HepG2 (cell line): ENCODE data around the gene MMP7. TPM values are rescaled to one million over a fixed set of nuclear protein-coding genes. Genes with fewer than 3 reads are reported as not detected.

Experiments used
- ERF ChIP-seq: IDR thresholded peaks from 2 replicates; pipeline ENCODE4 v1.6.1; 2018; ENCODE audit warnings: missing biosample characterization, missing genetic modification reagents
- HDAC2 ChIP-seq: sonication (generic); formaldehyde crosslinking; IDR thresholded peaks from 2 replicates; pipeline ENCODE4 v1.4.0; 2020; ENCODE audit warnings: missing genetic modification reagents
- MED13 ChIP-seq: sonication (generic); formaldehyde crosslinking; IDR thresholded peaks from 2 replicates; pipeline ENCODE4 v1.5.0; 2020; ENCODE audit warnings: missing genetic modification reagents
- NFRKB ChIP-seq: fragments of 450-650 bp; IDR thresholded peaks from 2 replicates; pipeline ENCODE4 v1.6.1; 2017
- NKX3-1 ChIP-seq: sonication (generic); formaldehyde crosslinking; IDR thresholded peaks from 2 replicates; pipeline ENCODE4 v1.5.0; 2020; ENCODE audit warnings: missing genetic modification reagents
- TEAD3 ChIP-seq: optimal IDR thresholded peaks from 2 replicates; pipeline ENCODE3; 2016; ENCODE audit warnings: borderline replicate concordance
- YEATS2 ChIP-seq: sonication (generic); formaldehyde crosslinking; IDR thresholded peaks from 2 replicates; pipeline ENCODE4 v1.4.0; 2020; ENCODE audit warnings: missing genetic modification reagents, borderline replicate concordance
- ZNF20 ChIP-seq: sonication (generic); formaldehyde crosslinking; IDR thresholded peaks from 2 replicates; pipeline ENCODE4 v1.4.0; 2020; ENCODE audit warnings: mild to moderate bottlenecking, moderate library complexity, missing genetic modification reagents
- ZNF629 ChIP-seq: sonication (generic); formaldehyde crosslinking; conservative IDR thresholded peaks from 2 replicates; pipeline ENCODE4 v1.5.0; 2020; ENCODE audit warnings: missing genetic modification reagents
- ZNF775 ChIP-seq: sonication (generic); formaldehyde crosslinking; IDR thresholded peaks from 2 replicates; pipeline ENCODE4 v1.4.0; 2020; ENCODE audit warnings: missing genetic modification reagents, mild to moderate bottlenecking, moderate library complexity, borderline replicate concordance
- polyA plus RNA-seq, 8 experiments: library from polyadenylated mRNA; depleted of rRNA in 3 of 8; stranded (reverse) in 7 of 8; unstranded in 1 of 8; fragments of >200 nt; fragmentation: Illumina TruSeq in 4 of 8; extraction: Trizol in 4 of 8; gene quantifications; 2 replicates each; pipeline versions ENCODE4 v1.2.1 to v1.2.3, GENCODE V29; 2011 to 2016; ENCODE audit warnings: low read depth in 4 of 8, missing spikeins in 1 of 8, mixed read lengths in 1 of 8; ENCODE audit not compliant: insufficient read depth in 1 of 8
- total RNA-seq, 5 experiments: library from RNA; depleted of rRNA; stranded (reverse); fragments of >200 nt; fragmentation: Illumina TruSeq; extraction: Trizol; gene quantifications; 2 replicates each; pipeline ENCODE4 v1.2.3, GENCODE V29; 2016; ENCODE audit warnings: low read depth in 1 of 5
- TF ChIP-seq, protein P1 (sequence below), 2 experiments: fragments of 450-650 bp in 1 of 2; sonication (generic) in 1 of 2; formaldehyde crosslinking in 1 of 2; IDR thresholded peaks; 2 replicates each; pipeline versions ENCODE4 v1.6.1 to v1.8.0; 2016 to 2022; ENCODE audit warnings: antibody characterized with exemption in 1 of 2, mild to moderate bottlenecking in 1 of 2, missing genetic modification reagents in 1 of 2
- TF ChIP-seq, protein P2 (sequence below), 2 experiments: sonication (generic) in 1 of 2; formaldehyde crosslinking in 1 of 2; IDR thresholded peaks; 2 replicates each; pipeline versions ENCODE4 v1.4.0 to v1.6.1; 2016 to 2020; ENCODE audit warnings: borderline replicate concordance in 1 of 2, low read depth in 1 of 2, mild to moderate bottlenecking in 1 of 2, missing genetic modification reagents in 1 of 2

Gene MMP7
- total and polyA plus RNA-seq, 2 of the 13 experiments (the other 11 are each of a cell fraction or from before 2014, with no cell fraction given): 0.17 TPM; not detected in 1

DNA sequence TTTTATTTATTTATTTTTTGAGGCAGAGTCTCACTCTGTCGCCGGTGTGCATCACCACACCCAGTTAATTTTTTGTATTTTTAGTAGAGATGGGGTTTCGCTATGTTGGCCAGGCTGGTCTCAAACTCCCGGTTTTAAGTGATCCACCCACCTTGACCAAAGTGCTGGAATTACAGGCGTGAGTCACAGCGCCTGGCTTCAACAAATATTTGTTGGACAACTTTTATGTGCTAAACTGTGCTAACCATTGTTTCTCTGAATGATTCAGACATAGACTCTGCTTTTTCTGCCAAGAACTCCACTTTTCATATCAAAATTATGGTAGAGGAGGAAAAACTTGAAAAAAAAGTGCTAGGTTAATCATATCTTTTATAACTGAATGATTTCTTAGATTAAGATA is 36.3 kb downstream of the MMP7 start (continued):
- TF ChIP-seq, protein P1, sequence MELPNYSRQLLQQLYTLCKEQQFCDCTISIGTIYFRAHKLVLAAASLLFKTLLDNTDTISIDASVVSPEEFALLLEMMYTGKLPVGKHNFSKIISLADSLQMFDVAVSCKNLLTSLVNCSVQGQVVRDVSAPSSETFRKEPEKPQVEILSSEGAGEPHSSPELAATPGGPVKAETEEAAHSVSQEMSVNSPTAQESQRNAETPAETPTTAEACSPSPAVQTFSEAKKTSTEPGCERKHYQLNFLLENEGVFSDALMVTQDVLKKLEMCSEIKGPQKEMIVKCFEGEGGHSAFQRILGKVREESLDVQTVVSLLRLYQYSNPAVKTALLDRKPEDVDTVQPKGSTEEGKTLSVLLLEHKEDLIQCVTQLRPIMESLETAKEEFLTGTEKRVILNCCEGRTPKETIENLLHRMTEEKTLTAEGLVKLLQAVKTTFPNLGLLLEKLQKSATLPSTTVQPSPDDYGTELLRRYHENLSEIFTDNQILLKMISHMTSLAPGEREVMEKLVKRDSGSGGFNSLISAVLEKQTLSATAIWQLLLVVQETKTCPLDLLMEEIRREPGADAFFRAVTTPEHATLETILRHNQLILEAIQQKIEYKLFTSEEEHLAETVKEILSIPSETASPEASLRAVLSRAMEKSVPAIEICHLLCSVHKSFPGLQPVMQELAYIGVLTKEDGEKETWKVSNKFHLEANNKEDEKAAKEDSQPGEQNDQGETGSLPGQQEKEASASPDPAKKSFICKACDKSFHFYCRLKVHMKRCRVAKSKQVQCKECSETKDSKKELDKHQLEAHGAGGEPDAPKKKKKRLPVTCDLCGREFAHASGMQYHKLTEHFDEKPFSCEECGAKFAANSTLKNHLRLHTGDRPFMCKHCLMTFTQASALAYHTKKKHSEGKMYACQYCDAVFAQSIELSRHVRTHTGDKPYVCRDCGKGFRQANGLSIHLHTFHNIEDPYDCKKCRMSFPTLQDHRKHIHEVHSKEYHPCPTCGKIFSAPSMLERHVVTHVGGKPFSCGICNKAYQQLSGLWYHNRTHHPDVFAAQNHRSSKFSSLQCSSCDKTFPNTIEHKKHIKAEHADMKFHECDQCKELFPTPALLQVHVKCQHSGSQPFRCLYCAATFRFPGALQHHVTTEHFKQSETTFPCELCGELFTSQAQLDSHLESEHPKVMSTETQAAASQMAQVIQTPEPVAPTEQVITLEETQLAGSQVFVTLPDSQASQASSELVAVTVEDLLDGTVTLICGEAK (IDR thresholded peaks at IDR 0.05): no peak
- TF ChIP-seq, protein P1 (CRISPR knock-in tag; IDR thresholded peaks at IDR 0.05): no peak
- TF ChIP-seq HDAC2 (CRISPR knock-in tag) (peak; percentile 75), NKX3-1 (CRISPR knock-in tag) (no peak), NFRKB (no peak), YEATS2 (CRISPR knock-in tag) (no peak), ERF (no peak), ZNF775 (CRISPR knock-in tag) (no peak), ZNF629 (CRISPR knock-in tag) (no peak), TEAD3 (CRISPR knock-in tag) (peak; percentile 92), MED13 (CRISPR knock-in tag) (no peak), ZNF20 (CRISPR knock-in tag) (no peak)
- TF ChIP-seq, protein P2, sequence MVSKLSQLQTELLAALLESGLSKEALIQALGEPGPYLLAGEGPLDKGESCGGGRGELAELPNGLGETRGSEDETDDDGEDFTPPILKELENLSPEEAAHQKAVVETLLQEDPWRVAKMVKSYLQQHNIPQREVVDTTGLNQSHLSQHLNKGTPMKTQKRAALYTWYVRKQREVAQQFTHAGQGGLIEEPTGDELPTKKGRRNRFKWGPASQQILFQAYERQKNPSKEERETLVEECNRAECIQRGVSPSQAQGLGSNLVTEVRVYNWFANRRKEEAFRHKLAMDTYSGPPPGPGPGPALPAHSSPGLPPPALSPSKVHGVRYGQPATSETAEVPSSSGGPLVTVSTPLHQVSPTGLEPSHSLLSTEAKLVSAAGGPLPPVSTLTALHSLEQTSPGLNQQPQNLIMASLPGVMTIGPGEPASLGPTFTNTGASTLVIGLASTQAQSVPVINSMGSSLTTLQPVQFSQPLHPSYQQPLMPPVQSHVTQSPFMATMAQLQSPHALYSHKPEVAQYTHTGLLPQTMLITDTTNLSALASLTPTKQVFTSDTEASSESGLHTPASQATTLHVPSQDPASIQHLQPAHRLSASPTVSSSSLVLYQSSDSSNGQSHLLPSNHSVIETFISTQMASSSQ (IDR thresholded peaks at IDR 0.05; ENCODE audit: low read depth): peak; percentile 39; the same call in 1 of the 2 replicates
- TF ChIP-seq, protein P2 (CRISPR knock-in tag; IDR thresholded peaks at IDR 0.05; ENCODE audit: borderline replicate concordance): no peak
